Left ventricle myocardium inferior (tissue), 1 donor: ENCODE results near the gene SMYD3. TPM values are rescaled to one million over a fixed set of nuclear protein-coding genes. Genes with fewer than 3 reads are reported as not detected.

ENCODE experiments used
- DNase-seq: peaks from one replicate; pipeline ENCODE4 v3.0.0-alpha.2; 2020
- H3K27ac ChIP-seq: fragments of 200-600 bp; replicated peaks from 2 replicates; pipeline ENCODE4 v1.8.0; 2021
- H3K27me3 ChIP-seq: fragments of 200-600 bp; 2 replicates; pipeline ENCODE4 v1.8.0; 2021; ENCODE audit warnings: low read depth
- H3K36me3 ChIP-seq: fragments of 200-600 bp; 2 replicates; pipeline ENCODE4 v1.8.0; 2021
- H3K4me1 ChIP-seq: fragments of 200-600 bp; 2 replicates; pipeline ENCODE4 v1.8.0; 2021
- H3K4me3 ChIP-seq: fragments of 200-600 bp; 2 replicates; pipeline ENCODE4 v1.8.0; 2021; ENCODE audit warnings: mild to moderate bottlenecking, moderate library complexity
- H3K9me3 ChIP-seq: fragments of 200-600 bp; replicated peaks from 2 replicates; pipeline ENCODE4 v1.8.0; 2021
- intact Hi-C: fragments of 100-400 bp; cut with micrococcal nuclease; formaldehyde crosslinking; loops from one replicate; pipeline ENCODE4 v1.11.0; 2022
- total RNA-seq: library from RNA; stranded (reverse); fragmentation: NEBNext Ultra II Directional; extraction: Animal tissue kit (Norgen Biotek cat#: 25700); gene quantifications from one replicate; pipeline ENCODE4 v1.2.1, GENCODE V29; 2021
- TF ChIP-seq, protein P1 (sequence below): fragments of 200-600 bp; IDR thresholded peaks from 2 replicates; pipeline ENCODE4 v1.8.0; 2021; ENCODE audit warnings: antibody characterized with exemption, mild to moderate bottlenecking, borderline replicate concordance
- donor health status: DM: no; HTN: yes; CAD: no; lungs with severe emphysema.

SMYD3 gene
- total RNA-seq, 1 donor from 2014 or later: 9.9 TPM

DNA sequence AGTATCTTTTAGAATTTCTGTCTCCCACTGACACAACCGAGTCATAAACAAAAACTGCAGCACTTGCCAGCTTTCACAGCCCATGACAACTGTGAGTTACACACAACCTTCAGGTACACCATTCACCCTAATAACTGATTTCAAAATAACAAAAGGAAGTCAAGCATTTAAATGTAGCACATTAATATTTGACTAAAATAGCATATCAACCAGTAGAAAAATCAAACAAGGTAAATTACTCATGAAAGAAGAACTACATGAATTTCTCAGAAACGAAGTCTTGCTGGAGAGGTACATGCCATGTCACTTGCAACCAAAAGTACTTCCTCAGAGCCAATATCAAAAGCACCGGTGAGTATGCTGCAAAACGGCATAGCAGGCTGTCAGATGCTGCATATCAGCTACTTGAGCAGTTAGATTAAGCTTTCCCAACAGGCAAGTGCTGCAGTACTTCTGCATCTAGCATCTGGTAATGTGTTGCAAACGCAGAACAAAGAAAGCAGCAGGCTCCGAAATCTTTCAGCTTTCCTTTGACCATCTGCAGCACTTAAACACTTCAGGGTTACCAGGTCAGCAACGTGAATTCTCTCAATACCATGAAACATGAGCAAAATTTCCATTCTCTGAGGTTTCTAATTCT is 223.2 kb downstream of the SMYD3 start:
- Histone ChIP-seq H3K4me3 (no peak overlapping the region), H3K9me3 (no peaks in the 10 kb centered on the region), H3K27ac (no peak overlapping the region), H3K4me1 (no peaks in the 10 kb centered on the region), H3K36me3 (no peaks in the 10 kb centered on the region), H3K27me3 (no peaks in the 10 kb centered on the region)
- DNase-seq: no peak
- TF ChIP-seq, protein P1, sequence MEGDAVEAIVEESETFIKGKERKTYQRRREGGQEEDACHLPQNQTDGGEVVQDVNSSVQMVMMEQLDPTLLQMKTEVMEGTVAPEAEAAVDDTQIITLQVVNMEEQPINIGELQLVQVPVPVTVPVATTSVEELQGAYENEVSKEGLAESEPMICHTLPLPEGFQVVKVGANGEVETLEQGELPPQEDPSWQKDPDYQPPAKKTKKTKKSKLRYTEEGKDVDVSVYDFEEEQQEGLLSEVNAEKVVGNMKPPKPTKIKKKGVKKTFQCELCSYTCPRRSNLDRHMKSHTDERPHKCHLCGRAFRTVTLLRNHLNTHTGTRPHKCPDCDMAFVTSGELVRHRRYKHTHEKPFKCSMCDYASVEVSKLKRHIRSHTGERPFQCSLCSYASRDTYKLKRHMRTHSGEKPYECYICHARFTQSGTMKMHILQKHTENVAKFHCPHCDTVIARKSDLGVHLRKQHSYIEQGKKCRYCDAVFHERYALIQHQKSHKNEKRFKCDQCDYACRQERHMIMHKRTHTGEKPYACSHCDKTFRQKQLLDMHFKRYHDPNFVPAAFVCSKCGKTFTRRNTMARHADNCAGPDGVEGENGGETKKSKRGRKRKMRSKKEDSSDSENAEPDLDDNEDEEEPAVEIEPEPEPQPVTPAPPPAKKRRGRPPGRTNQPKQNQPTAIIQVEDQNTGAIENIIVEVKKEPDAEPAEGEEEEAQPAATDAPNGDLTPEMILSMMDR: no peak
- intact Hi-C loops: no loop called here

DNA sequence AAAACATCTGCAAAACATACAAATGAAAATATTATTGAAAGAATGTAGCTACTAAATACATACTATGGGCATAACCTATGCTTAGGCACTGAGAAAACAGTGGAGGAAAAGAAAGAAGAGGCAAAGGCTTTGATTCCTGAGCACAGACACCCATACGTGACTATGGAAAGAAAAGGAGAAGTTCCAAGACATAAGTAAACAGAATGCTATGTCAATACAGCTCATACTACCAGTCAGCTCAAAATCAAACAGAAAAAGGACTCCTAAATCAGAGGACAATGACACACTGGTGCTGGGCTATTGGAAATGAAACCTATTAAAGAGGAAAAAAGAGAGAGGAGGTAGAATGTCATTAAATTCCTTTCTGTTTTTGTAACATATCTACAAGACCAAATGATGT is 225.4 kb downstream of the SMYD3 start:
- DNase-seq: no peak
- Histone ChIP-seq H3K4me1 (no peaks in the 10 kb centered on the region), H3K4me3 (no peak overlapping the region), H3K36me3 (no peaks in the 10 kb centered on the region), H3K9me3 (no peaks in the 10 kb centered on the region), H3K27me3 (no peaks in the 10 kb centered on the region), H3K27ac (no peak overlapping the region)
- intact Hi-C loops: no loop called here
- TF ChIP-seq, protein P1: no peak

DNA sequence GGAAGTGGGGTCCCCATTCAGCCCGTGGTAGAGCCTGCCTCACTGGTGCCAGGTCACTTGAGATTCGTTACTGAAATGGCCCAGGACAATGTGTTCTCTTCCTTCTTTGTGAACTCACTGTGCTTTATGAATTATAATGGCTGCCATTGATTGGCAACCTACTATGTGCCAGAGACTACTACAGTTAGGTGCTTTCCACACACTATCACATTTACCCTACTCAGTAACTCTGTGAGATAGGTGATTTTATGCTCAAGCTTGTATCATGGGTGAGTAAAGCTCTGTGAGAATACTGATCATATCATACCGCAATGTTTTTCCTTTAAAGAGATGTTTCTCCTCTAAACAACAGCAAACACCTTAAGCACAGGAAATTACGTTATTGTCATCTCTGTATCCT is 225.9 kb downstream of the SMYD3 start:
- TF ChIP-seq, protein P1: no peak
- intact Hi-C loops: no loop called here
- Histone ChIP-seq H3K36me3 (no peaks in the 10 kb centered on the region), H3K9me3 (no peaks in the 10 kb centered on the region), H3K27ac (no peak overlapping the region), H3K4me1 (no peaks in the 10 kb centered on the region), H3K4me3 (no peak overlapping the region), H3K27me3 (no peaks in the 10 kb centered on the region)
- DNase-seq: no peak

DNA sequence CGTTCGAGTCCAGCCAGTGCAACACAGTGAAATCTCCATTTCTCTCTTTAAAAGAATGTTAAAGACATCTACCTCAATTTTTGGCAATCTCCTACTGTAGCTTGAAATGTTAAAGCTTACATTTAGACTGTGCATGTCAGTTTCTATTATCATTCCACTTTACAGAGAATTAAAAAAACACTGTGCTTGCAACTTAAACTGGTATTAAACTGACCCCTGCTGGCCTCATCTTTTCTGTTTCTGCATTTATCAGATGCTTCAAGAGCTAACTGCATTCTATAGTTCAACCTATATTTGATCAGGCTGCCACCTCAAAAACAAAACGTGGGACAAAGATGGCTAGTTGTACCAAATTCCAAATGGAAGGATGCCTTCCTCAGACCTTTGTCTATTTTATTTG is 226.5 kb downstream of the SMYD3 start:
- Histone ChIP-seq H3K27me3 (no peaks in the 10 kb centered on the region), H3K9me3 (no peaks in the 10 kb centered on the region), H3K36me3 (no peaks in the 10 kb centered on the region), H3K27ac (no peak overlapping the region), H3K4me1 (no peaks in the 10 kb centered on the region), H3K4me3 (no peak overlapping the region)
- intact Hi-C loops: no loop called here
- TF ChIP-seq, protein P1: no peak
- DNase-seq: no peak

DNA sequence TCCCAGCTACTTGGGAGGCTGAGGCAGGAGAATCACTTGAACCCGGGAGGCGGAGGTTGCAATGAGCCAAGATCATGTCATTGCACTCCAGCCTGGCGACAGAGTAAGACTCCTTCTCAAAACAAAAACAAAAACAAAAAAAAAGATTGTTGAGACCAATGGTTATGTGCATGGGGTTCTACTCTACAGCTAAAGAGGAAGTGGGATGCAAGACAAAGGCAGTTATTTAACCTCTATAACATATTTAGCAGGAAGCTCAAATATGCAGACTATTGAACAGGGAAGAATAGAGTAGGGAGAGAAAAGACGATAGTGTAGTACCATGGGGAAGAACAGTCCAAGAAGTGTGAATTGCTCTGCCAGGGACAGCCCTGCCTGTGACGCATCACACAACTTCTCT is 227.7 kb downstream of the SMYD3 start:
- Histone ChIP-seq H3K36me3 (no peaks in the 10 kb centered on the region), H3K27me3 (no peaks in the 10 kb centered on the region), H3K4me1 (no peaks in the 10 kb centered on the region), H3K4me3 (no peak overlapping the region), H3K27ac (no peak overlapping the region), H3K9me3 (no peaks in the 10 kb centered on the region)
- no peak for DNase-seq
- intact Hi-C loops: no loop called here
- TF ChIP-seq, protein P1: no peak
